ENCODE data around the gene OVOL2. TPM values are rescaled to one million over a fixed set of nuclear protein-coding genes. Genes with fewer than 3 reads are reported as not detected.

Gene OVOL2
- total and polyA plus RNA-seq, 3 donors from 2014 or later, result 4.8 to 22.7 (median 7.2) TPM

DNA sequence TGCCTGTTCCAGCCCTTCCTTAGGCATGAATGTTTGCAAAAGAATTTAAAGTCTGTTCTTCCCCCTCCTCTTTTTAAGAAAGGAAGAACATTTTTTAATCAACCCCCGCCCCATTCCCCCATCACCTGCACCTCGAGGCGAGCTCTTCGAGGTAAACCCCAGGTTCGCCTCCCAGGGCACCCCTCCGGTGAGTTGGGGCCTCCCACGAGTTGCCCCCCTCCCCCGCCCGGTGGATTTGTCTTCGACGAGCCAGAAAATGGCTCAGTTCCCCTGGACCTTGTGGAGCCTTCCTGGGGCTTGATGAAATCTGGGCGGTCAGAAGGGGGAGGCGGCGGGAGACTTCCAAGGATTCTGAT lies 256 bp upstream of the OVOL2 start:
- TF ChIP-seq, protein P1, sequence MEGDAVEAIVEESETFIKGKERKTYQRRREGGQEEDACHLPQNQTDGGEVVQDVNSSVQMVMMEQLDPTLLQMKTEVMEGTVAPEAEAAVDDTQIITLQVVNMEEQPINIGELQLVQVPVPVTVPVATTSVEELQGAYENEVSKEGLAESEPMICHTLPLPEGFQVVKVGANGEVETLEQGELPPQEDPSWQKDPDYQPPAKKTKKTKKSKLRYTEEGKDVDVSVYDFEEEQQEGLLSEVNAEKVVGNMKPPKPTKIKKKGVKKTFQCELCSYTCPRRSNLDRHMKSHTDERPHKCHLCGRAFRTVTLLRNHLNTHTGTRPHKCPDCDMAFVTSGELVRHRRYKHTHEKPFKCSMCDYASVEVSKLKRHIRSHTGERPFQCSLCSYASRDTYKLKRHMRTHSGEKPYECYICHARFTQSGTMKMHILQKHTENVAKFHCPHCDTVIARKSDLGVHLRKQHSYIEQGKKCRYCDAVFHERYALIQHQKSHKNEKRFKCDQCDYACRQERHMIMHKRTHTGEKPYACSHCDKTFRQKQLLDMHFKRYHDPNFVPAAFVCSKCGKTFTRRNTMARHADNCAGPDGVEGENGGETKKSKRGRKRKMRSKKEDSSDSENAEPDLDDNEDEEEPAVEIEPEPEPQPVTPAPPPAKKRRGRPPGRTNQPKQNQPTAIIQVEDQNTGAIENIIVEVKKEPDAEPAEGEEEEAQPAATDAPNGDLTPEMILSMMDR (IDR thresholded peaks at IDR 0.05), result no peak
- no peak for TF ChIP-seq POLR2A (IDR thresholded peaks at IDR 0.05)
- H3K9me3 ChIP-seq, result no peaks in the 10 kb centered on the region
- WGBS, 2 donors, result 2 to 3% methylated on average over 14 of the region's 14 CpGs
- H3K27ac ChIP-seq, result no peak overlapping the region
- H3K4me1 ChIP-seq, result peaks cover 15% of the 10 kb centered on the region
- DNase-seq, result no peak
- H3K27me3 ChIP-seq, result no peaks in the 10 kb centered on the region
- intact Hi-C loops (cut with DNase I; ENCODE audit: low total_unique reads), result no loop called here
- no peaks in the 10 kb centered on the region for H3K36me3 ChIP-seq (ENCODE audit: low read depth, missing control alignments)
- peak overlapping the region; percentile 29 to 52 for H3K4me3 ChIP-seq

DNA sequence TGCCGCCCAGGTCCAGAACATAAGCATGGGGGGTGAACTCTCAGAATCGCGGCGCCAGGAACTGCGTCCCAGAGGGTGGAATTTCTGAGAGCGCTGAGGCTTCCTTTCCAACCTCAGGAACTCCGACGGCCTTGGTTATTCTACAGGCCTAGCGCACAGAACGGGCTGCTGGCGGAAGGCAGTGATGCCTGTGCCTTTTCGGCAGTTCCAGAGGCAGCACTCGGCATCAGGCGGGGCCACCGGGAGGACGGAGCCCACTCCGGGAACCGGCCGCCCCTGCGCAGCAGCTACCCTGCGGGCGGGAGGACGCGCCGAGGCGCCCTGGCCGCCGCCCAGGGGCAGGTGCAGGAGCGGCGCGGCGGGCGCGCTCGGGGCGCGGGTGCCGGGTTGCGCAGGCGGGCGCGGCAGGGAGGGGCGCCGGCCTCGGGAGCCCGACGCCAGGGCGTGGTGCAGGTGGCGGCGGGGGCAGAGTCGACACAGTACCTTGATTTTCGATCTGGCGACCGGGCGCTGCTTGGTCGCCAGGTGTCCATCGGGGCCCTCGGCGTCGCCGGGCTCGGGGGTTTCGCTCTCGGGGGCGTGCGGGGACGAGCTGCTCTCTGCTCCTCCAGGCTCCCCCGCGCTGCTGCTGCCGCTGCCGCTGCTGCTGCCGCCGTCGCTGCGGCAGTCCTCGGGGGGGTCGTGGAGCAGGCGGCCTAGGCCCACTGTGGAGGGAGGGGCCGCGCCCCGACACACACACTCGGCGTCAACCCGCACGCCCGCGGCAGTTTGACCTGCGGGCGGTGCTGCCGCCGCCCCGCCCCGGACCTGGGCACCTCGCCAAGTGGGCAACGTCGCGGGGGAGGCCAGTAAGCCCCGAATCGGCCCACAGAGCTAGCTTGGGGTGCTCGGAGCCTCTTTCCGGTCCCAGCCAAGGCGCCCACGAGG lies 1.3 kb downstream of the OVOL2 start:
- no peaks in the 10 kb centered on the region for H3K27me3 ChIP-seq
- 0 to 2% methylated on average over 4 to 53 of the region's 103 CpGs for WGBS, 2 donors
- H3K4me3 ChIP-seq, result peak overlapping the region; percentile 29 to 52
- H3K4me1 ChIP-seq, result peaks cover 15% of the 10 kb centered on the region
- no peak for DNase-seq
- intact Hi-C loops (cut with DNase I; ENCODE audit: low total_unique reads), result no loop called here
- H3K36me3 ChIP-seq (ENCODE audit: low read depth, missing control alignments), result no peaks in the 10 kb centered on the region
- no peak for TF ChIP-seq POLR2A (IDR thresholded peaks at IDR 0.05)
- TF ChIP-seq, protein P1 (IDR thresholded peaks at IDR 0.05), result no peak
- no peaks in the 10 kb centered on the region for H3K9me3 ChIP-seq
- no peak overlapping the region for H3K27ac ChIP-seq

GRCh38 chr20:18055261-18055660 lies 2.5 kb downstream of the OVOL2 start:
- Histone ChIP-seq H3K4me3 (no peak overlapping the region), H3K36me3 (ENCODE audit: low read depth, missing control alignments) (no peaks in the 10 kb centered on the region), H3K27ac (no peak overlapping the region), H3K9me3 (no peaks in the 10 kb centered on the region), H3K27me3 (no peaks in the 10 kb centered on the region), H3K4me1 (peaks cover 15% of the 10 kb centered on the region)
- DNase-seq, result no peak
- WGBS, 2 donors, result 7 to 9% methylated on average over 9 to 11 of the region's 11 CpGs
- TF ChIP-seq, protein P1 (IDR thresholded peaks at IDR 0.05), result no peak
- TF ChIP-seq POLR2A (IDR thresholded peaks at IDR 0.05), result no peak
- intact Hi-C loops (cut with DNase I; ENCODE audit: low total_unique reads), result no loop called here

DNA sequence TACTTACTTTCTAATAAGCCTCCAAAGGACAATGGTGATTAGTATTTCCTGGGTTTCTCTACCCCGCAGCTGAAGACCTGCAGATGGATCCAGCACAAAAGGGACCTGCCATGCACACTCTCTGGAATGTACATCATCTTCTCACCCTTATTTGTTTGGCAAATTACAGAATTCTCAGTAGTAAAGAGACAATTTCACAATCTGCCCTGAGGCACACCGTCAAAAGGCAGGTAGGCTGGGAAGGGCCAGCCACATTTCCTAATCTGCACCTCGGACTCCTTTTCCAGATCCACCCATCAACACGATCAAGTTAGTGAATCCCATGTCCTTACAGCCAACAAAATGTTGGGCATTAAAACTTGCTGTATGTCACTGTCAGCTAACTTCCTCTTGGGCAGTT lies 4.9 kb downstream of the OVOL2 start:
- Histone ChIP-seq H3K27me3 (no peaks in the 10 kb centered on the region), H3K4me1 (peaks cover 6% of the 10 kb centered on the region), H3K36me3 (ENCODE audit: low read depth, missing control alignments) (no peaks in the 10 kb centered on the region), H3K4me3 (no peak overlapping the region), H3K27ac (no peak overlapping the region), H3K9me3 (no peaks in the 10 kb centered on the region)
- DNase-seq, result no peak
- intact Hi-C loops (cut with DNase I; ENCODE audit: low total_unique reads), result no loop called here
- TF ChIP-seq, protein P1 (IDR thresholded peaks at IDR 0.05), result no peak
- no peak for TF ChIP-seq POLR2A (IDR thresholded peaks at IDR 0.05)
- 89 to 95% methylated on average over 4 of the region's 4 CpGs for WGBS, 2 donors

DNA sequence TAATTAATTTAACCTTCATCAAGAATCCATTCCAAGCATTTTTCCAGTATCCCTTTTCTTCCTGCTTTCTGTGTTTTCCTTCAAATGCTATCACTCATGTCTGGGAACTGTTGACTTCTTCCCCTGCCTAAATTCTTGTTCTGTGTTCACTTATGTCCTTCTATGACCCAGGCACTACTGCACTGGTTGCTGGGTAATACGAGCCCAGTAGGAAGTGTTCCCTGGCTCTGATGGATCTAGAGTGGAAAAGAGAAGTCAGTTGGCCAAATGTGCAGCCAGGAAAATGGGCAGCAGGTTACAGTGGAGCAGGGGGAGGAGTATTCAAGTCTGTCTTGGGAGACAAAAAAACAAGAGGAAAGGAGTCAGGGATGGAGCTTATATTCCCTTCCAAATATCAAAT lies 7.1 kb downstream of the OVOL2 start:
- TF ChIP-seq, protein P1 (IDR thresholded peaks at IDR 0.05), result no peak
- TF ChIP-seq POLR2A (IDR thresholded peaks at IDR 0.05), result no peak
- 48 to 78% methylated on average over 1 of the region's 1 CpG for WGBS, 2 donors
- H3K27ac ChIP-seq, result no peak overlapping the region
- no peaks in the 10 kb centered on the region for H3K27me3 ChIP-seq
- no peaks in the 10 kb centered on the region for H3K9me3 ChIP-seq
- no peaks in the 10 kb centered on the region for H3K36me3 ChIP-seq (ENCODE audit: low read depth, missing control alignments)
- DNase-seq, result no peak
- intact Hi-C loops (cut with DNase I; ENCODE audit: low total_unique reads), result no loop called here
- H3K4me1 ChIP-seq, result no peaks in the 10 kb centered on the region
- H3K4me3 ChIP-seq, result no peak overlapping the region
